Cardiac muscle cell (in vitro differentiated cells and primary cell): ENCODE results near the gene DEF6. TPM values are rescaled to one million over a fixed set of nuclear protein-coding genes. Genes with fewer than 3 reads are reported as not detected.

Experiments used
- DNase-seq, 2 donors: peaks; one replicate each; pipeline versions ENCODE4 v3.0.0 to v3.0.0-alpha.2; 2010 to 2017; ENCODE audit warnings: low read depth in 1 of 2, low spot score in 1 of 2
- H3K27ac ChIP-seq: fragments of 200-600 bp; sonication (generic); 2 replicates; pipeline ENCODE4 v1.5.1; 2016
- H3K27me3 ChIP-seq: fragments of 200-600 bp; sonication (generic); 2 replicates; pipeline ENCODE4 v1.6.0; 2016; ENCODE audit warnings: control low read depth
- H3K36me3 ChIP-seq: fragments of 200-600 bp; sonication (generic); 2 replicates; pipeline ENCODE4 v1.5.1; 2016; ENCODE audit warnings: control low read depth
- H3K4me1 ChIP-seq: fragments of 200-600 bp; sonication (generic); 2 replicates; pipeline ENCODE4 v1.8.1; 2017; ENCODE audit warnings: low read depth, mild to moderate bottlenecking, mixed run types
- H3K4me3 ChIP-seq: fragments of 200-600 bp; sonication (generic); 2 replicates; pipeline ENCODE4 v1.5.1; 2016; ENCODE audit warnings: mild to moderate bottlenecking
- H3K9me3 ChIP-seq: fragments of 200-600 bp; sonication (generic); 2 replicates; pipeline ENCODE4 v1.5.1; 2017; ENCODE audit warnings: low read depth, mild to moderate bottlenecking, control low read depth
- polyA plus RNA-seq: library from polyadenylated mRNA; unstranded; fragments of >200 nt; fragmentation: Nextera tagmentation; extraction: Ambion mirVana; gene quantifications from 2 replicates; pipeline ENCODE4 v1.2.1, GENCODE V29; 2016
- total RNA-seq: library from RNA; depleted of rRNA; stranded (reverse); fragments of >200 nt; gene quantifications from 2 replicates; pipeline ENCODE4 v1.2.3, GENCODE V29; 2016
- TF ChIP-seq, protein P1 (sequence below): IDR thresholded peaks from 2 replicates; pipeline ENCODE4 v1.5.1; 2012; ENCODE audit warnings: low read depth, mild to moderate bottlenecking, low read length

DEF6 gene, protein sequence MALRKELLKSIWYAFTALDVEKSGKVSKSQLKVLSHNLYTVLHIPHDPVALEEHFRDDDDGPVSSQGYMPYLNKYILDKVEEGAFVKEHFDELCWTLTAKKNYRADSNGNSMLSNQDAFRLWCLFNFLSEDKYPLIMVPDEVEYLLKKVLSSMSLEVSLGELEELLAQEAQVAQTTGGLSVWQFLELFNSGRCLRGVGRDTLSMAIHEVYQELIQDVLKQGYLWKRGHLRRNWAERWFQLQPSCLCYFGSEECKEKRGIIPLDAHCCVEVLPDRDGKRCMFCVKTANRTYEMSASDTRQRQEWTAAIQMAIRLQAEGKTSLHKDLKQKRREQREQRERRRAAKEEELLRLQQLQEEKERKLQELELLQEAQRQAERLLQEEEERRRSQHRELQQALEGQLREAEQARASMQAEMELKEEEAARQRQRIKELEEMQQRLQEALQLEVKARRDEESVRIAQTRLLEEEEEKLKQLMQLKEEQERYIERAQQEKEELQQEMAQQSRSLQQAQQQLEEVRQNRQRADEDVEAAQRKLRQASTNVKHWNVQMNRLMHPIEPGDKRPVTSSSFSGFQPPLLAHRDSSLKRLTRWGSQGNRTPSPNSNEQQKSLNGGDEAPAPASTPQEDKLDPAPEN
- total RNA-seq = 3.0 and 9.2 TPM in 2 replicates
- 2.3 and 5.7 TPM in 2 replicates for polyA plus RNA-seq

DNA sequence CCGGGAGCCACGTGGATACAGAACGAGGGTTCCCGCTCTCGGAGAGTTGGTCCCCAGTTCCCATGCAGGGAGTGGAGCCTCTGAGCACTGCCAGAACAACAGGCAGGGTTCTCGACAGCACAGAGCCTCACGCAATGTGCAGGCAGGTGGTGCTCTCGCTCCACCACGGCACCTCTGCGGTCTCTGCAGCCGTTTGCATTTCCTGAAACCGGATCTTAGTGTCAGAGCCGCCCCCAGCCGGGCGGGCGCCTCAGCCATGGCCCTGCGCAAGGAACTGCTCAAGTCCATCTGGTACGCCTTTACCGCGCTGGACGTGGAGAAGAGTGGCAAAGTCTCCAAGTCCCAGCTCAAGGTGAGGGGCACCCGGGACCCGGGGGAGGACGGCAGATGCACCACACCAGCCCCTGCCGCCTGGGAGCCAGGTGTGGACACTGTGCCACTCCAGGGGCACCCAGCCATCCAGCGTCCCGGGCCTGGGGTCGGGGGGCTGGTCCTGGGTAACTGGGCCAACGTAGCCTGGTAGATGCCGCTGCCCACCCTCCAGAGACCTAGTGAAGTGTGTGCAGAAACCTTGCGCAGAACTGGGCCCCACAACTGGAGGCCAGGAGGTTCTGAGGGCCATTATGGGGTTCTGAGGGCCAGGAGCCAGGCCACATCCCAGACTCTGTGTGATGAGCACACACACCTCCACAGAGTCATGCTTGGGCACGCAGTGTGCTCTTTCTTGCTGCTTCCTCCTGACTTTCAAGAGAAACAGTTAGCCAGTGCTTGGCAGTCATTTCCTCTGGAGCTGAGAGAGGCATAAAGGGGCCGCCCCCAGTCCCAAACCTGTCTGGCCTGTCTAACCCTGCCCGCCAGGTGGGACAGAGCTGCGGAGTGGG is at the start of gene DEF6:
Gene DEF6, plus strand, starts transcription at position 218 of the 881 bp plus-strand sequence. Its CDS starts 39 bp downstream, at position 257.
- TF ChIP-seq, protein P1, sequence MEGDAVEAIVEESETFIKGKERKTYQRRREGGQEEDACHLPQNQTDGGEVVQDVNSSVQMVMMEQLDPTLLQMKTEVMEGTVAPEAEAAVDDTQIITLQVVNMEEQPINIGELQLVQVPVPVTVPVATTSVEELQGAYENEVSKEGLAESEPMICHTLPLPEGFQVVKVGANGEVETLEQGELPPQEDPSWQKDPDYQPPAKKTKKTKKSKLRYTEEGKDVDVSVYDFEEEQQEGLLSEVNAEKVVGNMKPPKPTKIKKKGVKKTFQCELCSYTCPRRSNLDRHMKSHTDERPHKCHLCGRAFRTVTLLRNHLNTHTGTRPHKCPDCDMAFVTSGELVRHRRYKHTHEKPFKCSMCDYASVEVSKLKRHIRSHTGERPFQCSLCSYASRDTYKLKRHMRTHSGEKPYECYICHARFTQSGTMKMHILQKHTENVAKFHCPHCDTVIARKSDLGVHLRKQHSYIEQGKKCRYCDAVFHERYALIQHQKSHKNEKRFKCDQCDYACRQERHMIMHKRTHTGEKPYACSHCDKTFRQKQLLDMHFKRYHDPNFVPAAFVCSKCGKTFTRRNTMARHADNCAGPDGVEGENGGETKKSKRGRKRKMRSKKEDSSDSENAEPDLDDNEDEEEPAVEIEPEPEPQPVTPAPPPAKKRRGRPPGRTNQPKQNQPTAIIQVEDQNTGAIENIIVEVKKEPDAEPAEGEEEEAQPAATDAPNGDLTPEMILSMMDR = peak; percentile 78
- peaks cover 5% of the 10 kb centered on the region for H3K36me3 ChIP-seq
- no peak within 1 kb of the TSS for H3K27ac ChIP-seq
- H3K4me1 ChIP-seq = peaks cover 8% of the 10 kb centered on the region
- no peaks in the 10 kb centered on the region for H3K27me3 ChIP-seq
- DNase-seq = peak; percentile 90 to 93
- no peaks in the 10 kb centered on the region for H3K9me3 ChIP-seq
- peak within 1 kb of the TSS; percentile 5 for H3K4me3 ChIP-seq

DNA sequence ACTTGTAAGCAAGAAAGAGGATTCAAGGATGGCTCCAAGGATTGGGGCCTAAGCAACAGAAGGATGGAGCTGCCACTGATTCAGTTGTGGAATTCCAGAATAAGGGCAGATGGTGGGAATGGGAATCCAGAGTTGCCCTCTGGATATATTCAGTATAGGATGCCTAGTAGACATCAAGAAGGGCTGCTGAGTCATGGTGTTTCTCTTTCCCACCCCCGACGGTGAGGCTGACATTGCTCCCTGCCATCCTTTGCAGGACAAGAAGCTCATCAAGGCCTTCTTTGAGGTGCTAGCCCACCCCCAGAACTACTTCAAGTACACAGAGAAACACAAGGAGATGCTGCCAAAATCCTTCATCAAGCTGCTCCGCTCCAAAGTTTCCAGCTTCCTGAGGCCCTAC is 49.3 kb upstream of the DEF6 start:
- TF ChIP-seq, protein P1 = no peak
- DNase-seq = no peak
- H3K27ac ChIP-seq = peak overlapping the region; percentile 71
- no peak overlapping the region for H3K4me3 ChIP-seq
- H3K27me3 ChIP-seq = no peaks in the 10 kb centered on the region
- H3K9me3 ChIP-seq = no peaks in the 10 kb centered on the region
- H3K4me1 ChIP-seq = peaks cover 9% of the 10 kb centered on the region
- peaks cover 28% of the 10 kb centered on the region for H3K36me3 ChIP-seq

DNA sequence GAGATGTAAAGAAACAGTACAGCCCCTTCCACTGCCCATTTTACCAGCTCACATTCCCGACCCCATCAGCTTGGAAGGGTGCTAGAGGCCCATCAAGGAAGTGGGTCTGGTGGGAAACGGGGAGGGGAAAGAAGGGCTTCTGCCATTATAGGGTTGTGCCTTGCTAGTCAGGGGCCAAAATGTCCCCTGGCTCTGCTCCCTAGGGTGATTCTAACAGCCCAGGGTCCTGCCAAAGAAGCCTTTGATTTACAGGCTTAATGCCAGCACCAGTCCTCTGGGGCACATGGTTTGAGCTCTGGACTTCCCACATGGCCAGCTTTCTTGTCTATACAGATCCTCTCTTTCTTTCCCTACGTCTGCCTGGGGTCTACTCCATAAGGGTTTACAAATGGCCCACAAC is 48.7 kb upstream of the DEF6 start:
- H3K36me3 ChIP-seq = peaks cover 21% of the 10 kb centered on the region
- H3K4me1 ChIP-seq = peaks cover 9% of the 10 kb centered on the region
- TF ChIP-seq, protein P1 = no peak
- H3K27me3 ChIP-seq = no peaks in the 10 kb centered on the region
- H3K9me3 ChIP-seq = no peaks in the 10 kb centered on the region
- peak overlapping the region; percentile 71 for H3K27ac ChIP-seq
- no peak for DNase-seq
- H3K4me3 ChIP-seq = no peak overlapping the region

DNA sequence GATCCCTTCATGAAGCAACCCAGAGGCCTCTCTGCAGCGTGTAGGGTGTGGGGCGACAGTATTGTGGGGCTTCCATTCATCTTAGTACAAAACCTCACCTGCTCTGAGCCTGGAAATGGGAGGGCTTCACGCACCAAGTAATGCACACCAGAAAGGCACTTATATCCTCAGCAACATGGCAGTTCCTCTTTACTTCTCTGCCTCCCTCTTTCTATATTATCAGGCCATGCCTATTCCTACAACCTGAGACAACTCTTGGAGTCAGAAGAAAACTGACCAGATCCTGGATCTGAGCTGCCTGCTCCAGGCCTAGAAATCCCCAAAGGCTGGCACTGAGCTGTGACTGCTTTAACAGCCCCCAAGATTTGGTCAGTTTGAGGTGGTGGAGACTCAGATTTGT is 45.7 kb upstream of the DEF6 start:
- no peak overlapping the region for H3K4me3 ChIP-seq
- TF ChIP-seq, protein P1 = no peak
- peaks cover 9% of the 10 kb centered on the region for H3K4me1 ChIP-seq
- H3K36me3 ChIP-seq = no peaks in the 10 kb centered on the region
- peak overlapping the region; percentile 77 for H3K27ac ChIP-seq
- no peak for DNase-seq
- H3K27me3 ChIP-seq = no peaks in the 10 kb centered on the region
- H3K9me3 ChIP-seq = no peaks in the 10 kb centered on the region

DNA sequence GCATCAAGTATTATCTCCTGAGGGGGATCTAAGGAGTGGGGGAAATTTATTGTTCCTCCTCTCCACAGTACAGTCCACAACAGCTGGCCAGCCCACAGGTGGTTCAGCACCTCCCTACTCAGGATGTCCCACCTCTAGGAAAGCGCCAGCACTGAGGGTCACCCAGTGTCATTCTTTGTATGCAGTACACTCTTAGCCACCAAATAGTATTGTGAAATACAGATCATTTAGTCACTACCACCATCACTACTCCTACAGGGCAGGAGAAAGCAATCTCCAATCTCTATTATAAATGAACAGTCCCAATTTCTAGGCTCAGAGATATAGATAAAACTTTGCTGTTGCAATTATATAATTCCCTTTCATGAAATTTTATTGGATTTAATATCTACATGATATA is 44.4 kb upstream of the DEF6 start:
- Histone ChIP-seq H3K36me3 (no peaks in the 10 kb centered on the region), H3K27me3 (no peaks in the 10 kb centered on the region), H3K27ac (no peak overlapping the region), H3K9me3 (no peaks in the 10 kb centered on the region), H3K4me3 (no peak overlapping the region), H3K4me1 (peaks cover 9% of the 10 kb centered on the region)
- TF ChIP-seq, protein P1 = no peak
- no peak for DNase-seq
